Measurements from ENCODE around the gene C13orf42.

The C13orf42 gene

DNA sequence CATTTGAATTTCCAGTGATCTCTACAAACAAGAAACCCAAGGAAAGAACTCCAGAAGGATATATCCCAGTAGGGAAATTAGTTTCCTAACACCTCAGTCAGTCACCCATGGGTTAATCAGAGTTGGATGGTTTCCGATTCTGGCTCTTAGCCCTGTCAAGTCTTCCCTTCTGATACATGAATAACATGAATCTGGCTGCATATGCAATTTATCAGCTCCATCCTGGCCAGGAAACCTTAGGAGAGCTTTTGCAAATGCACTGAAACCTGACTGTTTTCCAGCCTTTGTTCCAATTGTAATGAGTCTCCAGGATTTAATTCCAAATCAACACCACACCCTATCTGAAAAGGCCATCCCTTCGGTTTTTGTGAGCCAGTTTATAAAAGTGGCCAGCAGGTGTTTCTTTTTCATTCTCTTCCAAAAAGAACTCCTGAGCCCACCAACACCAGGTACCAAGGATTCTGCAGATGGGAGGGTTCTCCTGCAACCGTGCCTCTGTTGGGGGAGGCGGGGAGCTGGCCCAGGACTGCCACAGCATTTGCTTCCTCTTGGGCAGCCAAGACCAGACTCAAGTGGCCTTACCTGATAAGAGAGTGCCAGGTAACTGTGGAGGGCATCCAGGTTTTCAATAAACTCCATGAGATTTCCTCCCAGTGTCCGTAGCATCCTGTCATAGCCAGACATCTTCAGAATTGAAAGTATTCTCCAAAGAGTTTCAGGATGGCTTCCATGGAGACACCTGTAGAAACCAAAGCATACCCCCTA is 77.5 kb downstream of the C13orf42 start:
- DNase-seq (ENCODE audit: low read depth), result no peak

DNA sequence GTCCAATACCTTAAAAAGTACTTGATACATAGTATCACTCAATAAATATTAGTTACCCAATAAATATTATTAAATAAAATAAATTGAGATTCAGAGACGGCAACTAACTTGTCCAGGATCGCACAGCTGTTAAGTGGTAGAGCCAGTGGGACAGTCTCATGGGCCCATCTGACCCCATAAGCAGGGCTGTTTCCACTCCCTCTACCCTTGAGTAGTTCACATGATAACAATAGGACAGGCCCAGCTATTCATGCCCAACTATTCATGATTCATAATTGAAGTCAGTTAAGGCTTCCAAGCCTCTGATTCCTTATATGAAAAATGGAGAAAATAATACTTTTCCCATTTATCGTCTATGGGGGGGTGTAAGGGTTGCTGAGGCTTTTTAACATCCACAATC is 78.2 kb downstream of the C13orf42 start:
- no peak for DNase-seq (ENCODE audit: low read depth)

Data from ELR (cell line).